Stimulated activated CD8-positive, alpha-beta memory T cell treated with anti-CD3 and anti-CD28 coated beads, Interleukin-15, amount 100 ng/mL, for 4 hours (primary cell): ENCODE results near the gene PCDHB15.
"Not testable (repeated sequence)": the region's sequence is repeated elsewhere in the genome, so short reads cannot be mapped to it uniquely, and the experiment has no call there.

ENCODE experiments used
- DNase-seq, 2 donors: peaks; one replicate each; pipeline ENCODE4 v3.0.0-alpha.2; 2020; ENCODE audit warnings: low read depth in 2 of 2

PCDHB15 gene

GRCh38 chr5:141245250-141245717 lies at the start of gene PCDHB15:
Gene PCDHB15 (plus strand): TSS chr5:141245395. CDS start chr5:141245579, 184 bp downstream.
- DNase-seq, result no peak

GRCh38 chr5:141196363-141196762 lies 48.8 kb upstream of the PCDHB15 start:
- DNase-seq, result no peak

GRCh38 chr5:141199359-141200235 lies 45.6 kb upstream of the PCDHB15 start, which contains the start of gene PCDHB11:
Gene PCDHB11 (plus strand): TSS chr5:141199627. CDS start chr5:141199775, 148 bp downstream.
- DNase-seq, result no peak

GRCh38 chr5:141201126-141201525 lies 44.1 kb upstream of the PCDHB15 start:
- DNase-seq, result not testable (repeated sequence)

- DNase-seq, result not testable (repeated sequence)
Measured at GRCh38 chr5:141201646-141202045, 43.5 kb upstream of the PCDHB15 start.

- no peak for DNase-seq
Measured at GRCh38 chr5:141208478-141208877, 36.7 kb upstream of the PCDHB15 start, which contains the start of gene PCDHB12. Gene PCDHB12 (plus strand): TSS chr5:141208719. CDS start chr5:141208908, 189 bp downstream.

- DNase-seq, result not testable (repeated sequence)
Measured at GRCh38 chr5:141210281-141210680, 34.9 kb upstream of the PCDHB15 start.

- not testable (repeated sequence) for DNase-seq
Measured at GRCh38 chr5:141210849-141211248, 34.3 kb upstream of the PCDHB15 start.

GRCh38 chr5:141213656-141214339 lies 31.4 kb upstream of the PCDHB15 start, which contains the start of gene PCDHB13:
Gene PCDHB13 (plus strand): TSS chr5:141213919. CDS start chr5:141214124, 205 bp downstream.
- DNase-seq, result not testable (repeated sequence)

GRCh38 chr5:141214583-141214982 lies 30.6 kb upstream of the PCDHB15 start:
- not testable (repeated sequence) for DNase-seq

- not testable (repeated sequence) for DNase-seq
Measured at GRCh38 chr5:141215504-141215903, 29.7 kb upstream of the PCDHB15 start.

GRCh38 chr5:141216035-141216434 lies 29.2 kb upstream of the PCDHB15 start:
- not testable (repeated sequence) for DNase-seq

- no peak for DNase-seq
Measured at GRCh38 chr5:141223112-141223783, 21.9 kb upstream of the PCDHB15 start, which contains the start of gene PCDHB14. Gene PCDHB14 (plus strand): TSS chr5:141223343. CDS start chr5:141223506, 163 bp downstream.

- DNase-seq, result not testable (repeated sequence)
Measured at GRCh38 chr5:141224844-141225243, 20.4 kb upstream of the PCDHB15 start.

GRCh38 chr5:141225421-141225820 lies 19.8 kb upstream of the PCDHB15 start:
- not testable (repeated sequence) for DNase-seq

- no peak for DNase-seq
Measured at GRCh38 chr5:141234109-141234667, 11.0 kb upstream of the PCDHB15 start.

GRCh38 chr5:141235922-141236321 lies 9.3 kb upstream of the PCDHB15 start:
- not testable (repeated sequence) for DNase-seq

- no peak for DNase-seq
Measured at GRCh38 chr5:141236516-141237313, 8.5 kb upstream of the PCDHB15 start.

GRCh38 chr5:141241496-141241895 lies 3.7 kb upstream of the PCDHB15 start:
- DNase-seq, result no peak

GRCh38 chr5:141246971-141247370 lies 1.8 kb downstream of the PCDHB15 start:
- not testable (repeated sequence) for DNase-seq
